GM21786 (cell line): ENCODE measurements around the gene JSRP1.

ENCODE experiments used
- ATAC-seq: cut with Tn5 transposase; IDR thresholded peaks from one replicate; pipeline ENCODE4 v1.9.1; 2021; ENCODE audit not compliant: unreplicated experiment

The JSRP1 gene

GRCh38 chr19:2232286-2233151 is 23.7 kb downstream of the JSRP1 start:
- no peak for ATAC-seq

GRCh38 chr19:2231621-2232221 is 24.5 kb downstream of the JSRP1 start:
- no peak for ATAC-seq

- no peak for ATAC-seq
Observed at GRCh38 chr19:2230807-2231533, 25.2 kb downstream of the JSRP1 start.

- no peak for ATAC-seq
Observed at GRCh38 chr19:2230033-2230531, 26.1 kb downstream of the JSRP1 start.

GRCh38 chr19:2229103-2230032 is 26.8 kb downstream of the JSRP1 start:
- no peak for ATAC-seq

- no peak for ATAC-seq
Observed at GRCh38 chr19:2228157-2229030, 27.8 kb downstream of the JSRP1 start.

- no peak for ATAC-seq
Observed at GRCh38 chr19:2227415-2228156, 28.6 kb downstream of the JSRP1 start.

GRCh38 chr19:2226840-2227360 is 29.3 kb downstream of the JSRP1 start:
- ATAC-seq = no peak

GRCh38 chr19:2226051-2226839 is 30.0 kb downstream of the JSRP1 start:
- ATAC-seq = no peak

- ATAC-seq = no peak
Observed at GRCh38 chr19:2225415-2226050, 30.7 kb downstream of the JSRP1 start.

- no peak for ATAC-seq
Observed at GRCh38 chr19:2224754-2225349, 31.4 kb downstream of the JSRP1 start.

GRCh38 chr19:2223959-2224358 is 32.3 kb downstream of the JSRP1 start:
- no peak for ATAC-seq

GRCh38 chr19:2223391-2223790 is 32.8 kb downstream of the JSRP1 start:
- no peak for ATAC-seq

GRCh38 chr19:2221918-2222317 is 34.3 kb downstream of the JSRP1 start:
- ATAC-seq = no peak

- ATAC-seq = no peak
Observed at GRCh38 chr19:2221250-2221831, 34.9 kb downstream of the JSRP1 start.

- no peak for ATAC-seq
Observed at GRCh38 chr19:2219726-2220125, 36.5 kb downstream of the JSRP1 start.

GRCh38 chr19:2217591-2217990 is 38.6 kb downstream of the JSRP1 start:
- no peak for ATAC-seq
